ENCODE data around the gene PQBP1.

PQBP1 gene

GRCh38 chrX:48902135-48902534 is 4.4 kb downstream of the PQBP1 start:
- no peak for DNase-seq

GRCh38 chrX:48902776-48903175 is 5.0 kb downstream of the PQBP1 start:
- no peak for DNase-seq

GRCh38 chrX:48903290-48903689 is 5.6 kb downstream of the PQBP1 start:
- no peak for DNase-seq

GRCh38 chrX:48904180-48904579 is 6.5 kb downstream of the PQBP1 start:
- DNase-seq = no peak

GRCh38 chrX:48904626-48905025 is 6.9 kb downstream of the PQBP1 start:
- no peak for DNase-seq

- DNase-seq = no peak
Measured at GRCh38 chrX:48905090-48905790, 7.5 kb downstream of the PQBP1 start.

- no peak for DNase-seq
Measured at GRCh38 chrX:48908600-48908999, 10.9 kb downstream of the PQBP1 start.

- DNase-seq = no peak
Measured at GRCh38 chrX:48909703-48910294, 12.1 kb downstream of the PQBP1 start.

- DNase-seq = no peak
Measured at GRCh38 chrX:48910926-48911411, 13.2 kb downstream of the PQBP1 start.

GRCh38 chrX:48911412-48912182 is 13.9 kb downstream of the PQBP1 start, which contains the start of gene SLC35A2:
TSS of gene SLC35A2 (minus strand) at chrX:48911646. CDS start at chrX:48911636, 10 bp downstream.
- peak; percentile 85 for DNase-seq

GRCh38 chrX:48913605-48914366 is 16.1 kb downstream of the PQBP1 start:
- no peak for DNase-seq

GRCh38 chrX:48914593-48915493 is 17.1 kb downstream of the PQBP1 start:
- DNase-seq = no peak

GRCh38 chrX:48917139-48918001 is 19.6 kb downstream of the PQBP1 start:
- DNase-seq = peak; percentile 89

- DNase-seq = no peak
Measured at GRCh38 chrX:48918301-48918642, 20.5 kb downstream of the PQBP1 start.

- peak; percentile 72 for DNase-seq
Measured at GRCh38 chrX:48918643-48919340, 21.1 kb downstream of the PQBP1 start, which contains the start of gene PIM2. TSS of gene PIM2 (minus strand) at chrX:48919024. CDS start at chrX:48918834, 190 bp downstream.

- DNase-seq = no peak
Measured at GRCh38 chrX:48919360-48919841, 21.7 kb downstream of the PQBP1 start.

GRCh38 chrX:48919947-48920717 is 22.4 kb downstream of the PQBP1 start:
- no peak for DNase-seq

- DNase-seq = no peak
Measured at GRCh38 chrX:48920718-48921104, 23.0 kb downstream of the PQBP1 start.

- DNase-seq = no peak
Measured at GRCh38 chrX:48923771-48924170, 26.0 kb downstream of the PQBP1 start.

Measured in left hindlimb (tissue), 1 donor.